ENCODE measurements around the gene TADA2B.

DNA sequence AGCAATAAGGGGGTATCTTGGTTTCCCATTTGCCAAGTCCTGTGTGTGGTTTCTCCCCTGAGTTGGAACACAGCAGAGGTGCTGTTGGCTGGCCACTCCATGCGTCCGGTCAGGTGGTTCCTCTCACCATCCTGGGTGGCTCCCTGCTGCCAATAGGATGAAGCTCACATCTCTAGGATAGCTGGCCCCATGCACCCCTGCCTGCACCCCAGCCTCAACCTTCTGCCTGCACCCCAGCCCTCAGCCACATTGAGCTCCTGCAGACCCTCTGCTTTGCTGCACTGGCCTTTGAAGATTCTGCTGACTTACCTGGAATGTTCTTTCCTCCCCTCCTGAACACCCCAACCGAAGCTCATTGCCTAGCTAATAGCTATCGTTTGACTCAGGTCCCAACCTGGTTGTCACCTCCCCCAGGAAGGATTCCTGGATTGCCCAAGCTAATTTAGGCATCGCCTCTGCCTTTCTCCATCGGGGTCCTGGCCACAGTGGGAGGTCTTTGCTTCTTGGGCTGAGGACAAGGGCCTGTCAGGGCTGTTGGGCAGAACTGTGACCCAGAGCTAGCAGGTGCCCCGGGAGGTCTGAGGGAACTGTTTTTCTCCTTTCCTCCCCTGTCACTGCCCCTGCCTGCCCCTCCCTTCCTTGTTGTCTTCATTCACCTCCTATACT is 61.3 kb downstream of the TADA2B start:
- TF ChIP-seq POLR2A (IDR thresholded peaks at IDR 0.05) = no peak
- no peak for TF ChIP-seq CTCF (IDR thresholded peaks at IDR 0.05)

Measured in testis (tissue), 2 donors.